Measurements from ENCODE around the gene DUSP12.

DNA sequence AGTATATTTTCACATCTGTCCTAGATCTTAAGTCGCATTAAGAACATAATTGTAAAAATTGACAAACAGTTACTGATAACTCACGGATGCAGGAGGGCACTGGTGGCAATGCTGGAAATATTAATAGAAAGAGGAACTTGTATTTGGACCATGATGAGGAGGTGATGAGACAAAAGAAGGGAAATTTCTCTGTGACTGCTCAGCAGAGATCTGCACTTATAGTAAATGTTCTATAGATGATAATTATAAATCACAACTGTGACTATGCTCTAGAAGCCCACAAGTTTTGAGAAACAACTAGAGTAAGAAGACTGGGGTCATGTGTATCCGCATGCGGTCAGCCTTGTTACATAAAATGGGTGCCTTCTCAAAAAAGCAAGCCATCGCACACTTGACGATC, 8.7 kb upstream of the DUSP12 start:
- TF ChIP-seq, protein P1, sequence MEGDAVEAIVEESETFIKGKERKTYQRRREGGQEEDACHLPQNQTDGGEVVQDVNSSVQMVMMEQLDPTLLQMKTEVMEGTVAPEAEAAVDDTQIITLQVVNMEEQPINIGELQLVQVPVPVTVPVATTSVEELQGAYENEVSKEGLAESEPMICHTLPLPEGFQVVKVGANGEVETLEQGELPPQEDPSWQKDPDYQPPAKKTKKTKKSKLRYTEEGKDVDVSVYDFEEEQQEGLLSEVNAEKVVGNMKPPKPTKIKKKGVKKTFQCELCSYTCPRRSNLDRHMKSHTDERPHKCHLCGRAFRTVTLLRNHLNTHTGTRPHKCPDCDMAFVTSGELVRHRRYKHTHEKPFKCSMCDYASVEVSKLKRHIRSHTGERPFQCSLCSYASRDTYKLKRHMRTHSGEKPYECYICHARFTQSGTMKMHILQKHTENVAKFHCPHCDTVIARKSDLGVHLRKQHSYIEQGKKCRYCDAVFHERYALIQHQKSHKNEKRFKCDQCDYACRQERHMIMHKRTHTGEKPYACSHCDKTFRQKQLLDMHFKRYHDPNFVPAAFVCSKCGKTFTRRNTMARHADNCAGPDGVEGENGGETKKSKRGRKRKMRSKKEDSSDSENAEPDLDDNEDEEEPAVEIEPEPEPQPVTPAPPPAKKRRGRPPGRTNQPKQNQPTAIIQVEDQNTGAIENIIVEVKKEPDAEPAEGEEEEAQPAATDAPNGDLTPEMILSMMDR (IDR thresholded peaks at IDR 0.05; ENCODE audit: low read depth, low read length, missing input control): no peak
- TF ChIP-seq RAD21 (IDR thresholded peaks at IDR 0.05) (no peak), GABPA (IDR thresholded peaks at IDR 0.05 in 1 of 2, conservative IDR thresholded peaks at IDR 0.05 in 1 of 2) (no peak), TAF1 (conservative IDR thresholded peaks at IDR 0.05) (no peak)
- TF ChIP-seq, protein P2, sequence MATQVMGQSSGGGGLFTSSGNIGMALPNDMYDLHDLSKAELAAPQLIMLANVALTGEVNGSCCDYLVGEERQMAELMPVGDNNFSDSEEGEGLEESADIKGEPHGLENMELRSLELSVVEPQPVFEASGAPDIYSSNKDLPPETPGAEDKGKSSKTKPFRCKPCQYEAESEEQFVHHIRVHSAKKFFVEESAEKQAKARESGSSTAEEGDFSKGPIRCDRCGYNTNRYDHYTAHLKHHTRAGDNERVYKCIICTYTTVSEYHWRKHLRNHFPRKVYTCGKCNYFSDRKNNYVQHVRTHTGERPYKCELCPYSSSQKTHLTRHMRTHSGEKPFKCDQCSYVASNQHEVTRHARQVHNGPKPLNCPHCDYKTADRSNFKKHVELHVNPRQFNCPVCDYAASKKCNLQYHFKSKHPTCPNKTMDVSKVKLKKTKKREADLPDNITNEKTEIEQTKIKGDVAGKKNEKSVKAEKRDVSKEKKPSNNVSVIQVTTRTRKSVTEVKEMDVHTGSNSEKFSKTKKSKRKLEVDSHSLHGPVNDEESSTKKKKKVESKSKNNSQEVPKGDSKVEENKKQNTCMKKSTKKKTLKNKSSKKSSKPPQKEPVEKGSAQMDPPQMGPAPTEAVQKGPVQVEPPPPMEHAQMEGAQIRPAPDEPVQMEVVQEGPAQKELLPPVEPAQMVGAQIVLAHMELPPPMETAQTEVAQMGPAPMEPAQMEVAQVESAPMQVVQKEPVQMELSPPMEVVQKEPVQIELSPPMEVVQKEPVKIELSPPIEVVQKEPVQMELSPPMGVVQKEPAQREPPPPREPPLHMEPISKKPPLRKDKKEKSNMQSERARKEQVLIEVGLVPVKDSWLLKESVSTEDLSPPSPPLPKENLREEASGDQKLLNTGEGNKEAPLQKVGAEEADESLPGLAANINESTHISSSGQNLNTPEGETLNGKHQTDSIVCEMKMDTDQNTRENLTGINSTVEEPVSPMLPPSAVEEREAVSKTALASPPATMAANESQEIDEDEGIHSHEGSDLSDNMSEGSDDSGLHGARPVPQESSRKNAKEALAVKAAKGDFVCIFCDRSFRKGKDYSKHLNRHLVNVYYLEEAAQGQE (IDR thresholded peaks at IDR 0.05): no peak
